Endodermal cell (in vitro differentiated cells): ENCODE measurements around the gene NEK10. TPM values are rescaled to one million over a fixed set of nuclear protein-coding genes. Genes with fewer than 3 reads are reported as not detected.

Experiments
- DNase-seq: peaks from one replicate; pipeline ENCODE4 v3.0.0-alpha.2; 2017
- H3K27ac ChIP-seq: 2 replicates; pipeline ENCODE4 v1.5.1; 2013; ENCODE audit warnings: mild to moderate bottlenecking, low read depth, low read length, moderate library complexity
- H3K27me3 ChIP-seq: 2 replicates; pipeline ENCODE4 v1.6.1; 2013; ENCODE audit warnings: mild to moderate bottlenecking, low read length, moderate library complexity; ENCODE audit not compliant: insufficient read depth, control insufficient read depth, poor library complexity, severe bottlenecking
- H3K36me3 ChIP-seq: 2 replicates; pipeline ENCODE4 v1.7.0; 2013; ENCODE audit warnings: mild to moderate bottlenecking, low read length, moderate library complexity; ENCODE audit not compliant: control insufficient read depth, insufficient read depth
- H3K4me1 ChIP-seq: one replicate; pipeline ENCODE4 v1.7.0; 2013; ENCODE audit warnings: low read length; ENCODE audit not compliant: control insufficient read depth, insufficient read depth
- H3K4me3 ChIP-seq: 2 replicates; pipeline ENCODE4 v1.5.1; 2013; ENCODE audit warnings: mild to moderate bottlenecking, low read length, moderate library complexity
- H3K9ac ChIP-seq: 2 replicates; pipeline ENCODE4 v1.6.1; 2013; ENCODE audit warnings: mild to moderate bottlenecking, low read length, moderate library complexity; ENCODE audit not compliant: poor library complexity, severe bottlenecking; ENCODE audit errors: extremely low read depth
- H3K9me3 ChIP-seq: 2 replicates; pipeline ENCODE4 v1.6.1; 2013; ENCODE audit warnings: mild to moderate bottlenecking, low read length, moderate library complexity; ENCODE audit not compliant: control insufficient read depth
- H3K27ac Mint-ChIP-seq: 2 replicates; pipeline ENCODE4 v1.8.0; 2020; ENCODE audit warnings: mixed read lengths
- H3K27me3 Mint-ChIP-seq: 2 replicates; pipeline ENCODE4 v1.8.0; 2021; ENCODE audit warnings: mild to moderate bottlenecking, mixed read lengths; ENCODE audit not compliant: insufficient read depth
- H3K36me3 Mint-ChIP-seq: 2 replicates; pipeline ENCODE4 v1.8.0; 2020; ENCODE audit warnings: low read depth, mixed read lengths
- H3K4me1 Mint-ChIP-seq: 2 replicates; pipeline ENCODE4 v1.8.0; 2020; ENCODE audit warnings: mixed read lengths
- H3K4me3 Mint-ChIP-seq: 2 replicates; pipeline ENCODE4 v1.8.0; 2020; ENCODE audit warnings: mild to moderate bottlenecking, moderate library complexity, mixed read lengths
- H3K9me3 Mint-ChIP-seq: 2 replicates; pipeline ENCODE4 v1.8.0; 2020; ENCODE audit warnings: mild to moderate bottlenecking, mixed read lengths
- WGBS, 2 experiments: methylation state at CpG; one replicate each; pipeline versions ENCODE4 v1.1.5 to v1.1.7; 2013; ENCODE audit warnings: missing lambda C conversion rate in 2 of 2, mixed read lengths in 1 of 2; ENCODE audit not compliant: insufficient coverage in 1 of 2, insufficient read length in 1 of 2; 5-methylcytosine and 5-hydroxymethylcytosine counted together
- total RNA-seq, 2 donors: library from RNA; stranded (reverse); fragmentation: NEBNext Ultra II Directional in 1 of 2; extraction: Animal tissue kit (Norgen Biotek cat#: 25700) in 1 of 2; gene quantifications; 2 replicates in 1 of 2; 3 replicates in 1 of 2; pipeline ENCODE4 v1.2.1, GENCODE V29; 2021
- TF ChIP-seq, protein P1 (sequence below): fragments of 200-600 bp; sonication (generic); conservative IDR thresholded peaks from 2 replicates; pipeline ENCODE4 v1.5.0; 2021; ENCODE audit warnings: antibody characterized with exemption, mild to moderate bottlenecking

Gene NEK10
- total RNA-seq, 2 donors from 2014 or later: 1.3 to 2.4 TPM

DNA sequence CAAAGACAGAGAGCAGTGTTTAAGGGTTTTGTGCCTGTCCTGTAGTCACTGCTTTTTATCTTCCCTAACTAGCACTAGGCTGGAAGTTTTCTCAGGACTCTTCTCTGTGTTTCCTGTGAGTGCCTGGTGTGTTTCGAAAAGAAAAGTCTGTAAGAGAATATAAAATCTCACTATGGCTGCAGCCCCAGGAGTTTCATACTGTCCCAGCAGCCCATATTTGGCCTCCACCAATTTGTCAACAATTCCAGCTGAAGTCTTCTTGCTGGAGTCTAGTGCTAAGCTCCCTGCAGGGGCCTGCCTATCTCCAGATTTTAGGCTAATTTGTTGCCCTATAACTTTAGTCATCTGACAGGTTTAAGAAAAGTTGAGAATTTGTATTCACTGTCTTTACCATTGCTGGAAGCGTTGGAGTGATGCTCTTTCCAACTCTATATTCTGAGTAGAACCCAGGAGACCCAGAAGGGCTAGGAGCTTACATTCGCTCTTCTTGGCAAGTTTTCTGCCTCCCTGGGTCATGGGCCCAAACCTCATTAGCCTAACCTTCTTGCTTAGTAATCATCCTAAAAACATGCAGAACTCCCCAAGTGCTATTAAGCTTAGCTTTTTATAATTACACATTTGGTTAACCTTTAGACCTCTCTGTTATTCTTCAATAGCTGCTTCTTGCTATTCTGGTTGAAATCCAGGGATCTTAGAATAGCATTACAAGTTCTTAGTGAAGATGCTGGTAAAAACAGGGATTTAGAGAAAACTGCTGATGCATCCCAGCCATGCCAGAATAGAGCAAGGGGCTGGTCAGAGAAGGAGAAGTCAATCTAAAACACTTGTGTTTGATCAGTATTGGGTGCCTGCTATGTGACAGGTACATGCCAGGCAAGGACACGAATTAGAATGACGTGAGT is 283.1 kb downstream of the NEK10 start:
- 83 to 89% methylated on average over 1 to 3 of the region's 5 CpGs for WGBS, 2 experiments
- H3K27ac ChIP-seq: no peak overlapping the region
- H3K9me3 Mint-ChIP-seq: no peaks in the 10 kb centered on the region
- no peak overlapping the region for H3K9ac ChIP-seq
- H3K36me3 ChIP-seq: no peaks in the 10 kb centered on the region
- no peak overlapping the region for H3K4me3 Mint-ChIP-seq
- TF ChIP-seq, protein P1, sequence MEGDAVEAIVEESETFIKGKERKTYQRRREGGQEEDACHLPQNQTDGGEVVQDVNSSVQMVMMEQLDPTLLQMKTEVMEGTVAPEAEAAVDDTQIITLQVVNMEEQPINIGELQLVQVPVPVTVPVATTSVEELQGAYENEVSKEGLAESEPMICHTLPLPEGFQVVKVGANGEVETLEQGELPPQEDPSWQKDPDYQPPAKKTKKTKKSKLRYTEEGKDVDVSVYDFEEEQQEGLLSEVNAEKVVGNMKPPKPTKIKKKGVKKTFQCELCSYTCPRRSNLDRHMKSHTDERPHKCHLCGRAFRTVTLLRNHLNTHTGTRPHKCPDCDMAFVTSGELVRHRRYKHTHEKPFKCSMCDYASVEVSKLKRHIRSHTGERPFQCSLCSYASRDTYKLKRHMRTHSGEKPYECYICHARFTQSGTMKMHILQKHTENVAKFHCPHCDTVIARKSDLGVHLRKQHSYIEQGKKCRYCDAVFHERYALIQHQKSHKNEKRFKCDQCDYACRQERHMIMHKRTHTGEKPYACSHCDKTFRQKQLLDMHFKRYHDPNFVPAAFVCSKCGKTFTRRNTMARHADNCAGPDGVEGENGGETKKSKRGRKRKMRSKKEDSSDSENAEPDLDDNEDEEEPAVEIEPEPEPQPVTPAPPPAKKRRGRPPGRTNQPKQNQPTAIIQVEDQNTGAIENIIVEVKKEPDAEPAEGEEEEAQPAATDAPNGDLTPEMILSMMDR: no peak
- no peak for DNase-seq
- H3K4me3 ChIP-seq: no peak overlapping the region
- no peaks in the 10 kb centered on the region for H3K27me3 Mint-ChIP-seq
- no peaks in the 10 kb centered on the region for H3K36me3 Mint-ChIP-seq
- H3K27ac Mint-ChIP-seq: no peak overlapping the region
- no peaks in the 10 kb centered on the region for H3K27me3 ChIP-seq
- peaks cover 10% of the 10 kb centered on the region for H3K4me1 Mint-ChIP-seq
- no peaks in the 10 kb centered on the region for H3K9me3 ChIP-seq
- no peaks in the 10 kb centered on the region for H3K4me1 ChIP-seq

DNA sequence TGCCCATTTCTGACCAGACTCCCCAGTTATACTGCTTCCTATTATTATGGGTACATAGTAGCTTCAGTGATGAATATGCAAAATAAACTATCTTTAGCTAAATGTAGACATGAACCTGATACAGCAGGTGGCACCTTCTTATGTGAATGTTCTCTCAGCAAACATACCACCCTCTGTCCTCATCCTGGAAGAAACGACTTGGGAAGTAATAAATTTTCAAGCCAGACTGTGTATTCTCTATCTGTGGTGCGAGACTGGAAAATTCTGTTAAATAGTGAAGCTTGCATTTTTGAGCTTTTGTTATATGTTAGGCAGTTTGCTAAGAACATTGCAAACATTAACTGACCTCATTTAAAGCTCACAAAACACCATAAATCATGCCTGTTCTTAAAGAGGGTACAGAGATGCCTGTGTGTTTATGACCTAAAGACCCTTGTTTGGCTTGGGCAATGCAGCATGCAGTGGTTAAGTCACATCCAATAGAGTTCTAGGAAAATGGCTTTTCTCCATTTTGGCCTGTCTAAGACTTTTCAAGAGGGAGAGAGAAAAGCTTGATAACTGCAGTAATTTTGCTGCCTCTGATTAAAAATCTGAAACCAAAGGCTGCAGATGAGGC is 287.1 kb downstream of the NEK10 start:
- DNase-seq: no peak
- 66% methylated on average over 2 of the region's 2 CpGs; no CpG with 5 or more reads in 1 of the 2 experiments for WGBS, 2 experiments
- Mint-ChIP-seq H3K9me3 (no peaks in the 10 kb centered on the region), H3K4me3 (no peak overlapping the region), H3K27ac (no peak overlapping the region), H3K4me1 (peaks cover 13% of the 10 kb centered on the region), H3K27me3 (no peaks in the 10 kb centered on the region), H3K36me3 (no peaks in the 10 kb centered on the region)
- Histone ChIP-seq H3K36me3 (no peaks in the 10 kb centered on the region), H3K27me3 (no peaks in the 10 kb centered on the region), H3K9ac (no peak overlapping the region), H3K4me3 (no peak overlapping the region), H3K27ac (no peak overlapping the region), H3K4me1 (no peaks in the 10 kb centered on the region), H3K9me3 (no peaks in the 10 kb centered on the region)
- TF ChIP-seq, protein P1: no peak

DNA sequence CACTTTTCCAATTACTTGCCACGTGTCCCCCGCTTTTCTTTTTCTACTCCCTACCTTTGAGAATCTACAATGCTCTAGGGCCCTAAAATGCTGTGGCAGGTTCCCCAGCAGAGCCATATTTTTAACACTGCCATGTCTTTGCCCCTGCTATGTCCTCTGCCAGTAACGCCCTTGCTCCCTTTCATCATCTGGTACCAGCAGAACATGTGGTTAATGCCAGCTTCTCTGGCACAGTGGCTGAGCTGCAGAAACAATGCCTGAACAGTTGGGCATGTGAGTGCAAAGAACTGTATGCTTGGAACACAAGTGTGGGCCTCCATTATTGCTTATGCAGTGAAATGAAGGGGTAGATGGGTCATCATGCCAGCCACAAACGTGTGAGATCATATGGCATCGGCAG is 287.6 kb downstream of the NEK10 start:
- DNase-seq: no peak
- Histone ChIP-seq H3K27ac (no peak overlapping the region), H3K9me3 (no peaks in the 10 kb centered on the region), H3K4me1 (no peaks in the 10 kb centered on the region), H3K27me3 (no peaks in the 10 kb centered on the region), H3K4me3 (no peak overlapping the region), H3K9ac (no peak overlapping the region), H3K36me3 (no peaks in the 10 kb centered on the region)
- H3K27ac Mint-ChIP-seq: no peak overlapping the region
- no peaks in the 10 kb centered on the region for H3K27me3 Mint-ChIP-seq
- H3K4me3 Mint-ChIP-seq: no peak overlapping the region
- 92% methylated on average over 4 to 5 of the region's 5 CpGs for WGBS, 2 experiments
- no peaks in the 10 kb centered on the region for H3K36me3 Mint-ChIP-seq
- TF ChIP-seq, protein P1: no peak
- H3K4me1 Mint-ChIP-seq: peaks cover 13% of the 10 kb centered on the region
- no peaks in the 10 kb centered on the region for H3K9me3 Mint-ChIP-seq
